H1 (cell line): ENCODE results near the gene CLNS1A. TPM values are rescaled to one million over a fixed set of nuclear protein-coding genes. Genes with fewer than 3 reads are reported as not detected.

Experiments used
- CTCF ChIA-PET: fragments of 300-600 bp; sonication (Branson Sonifier 250); formaldehyde crosslinking; loops from one replicate; lab custom pipeline; 2021; ENCODE audit not compliant: partially characterized antibody; lab: Charles Lee
- POLR2A ChIA-PET: fragments of 300-600 bp; sonication (Branson Sonifier 250); formaldehyde crosslinking; loops from one replicate; lab custom pipeline; 2021; ENCODE audit warnings: inconsistent platforms; ENCODE audit not compliant: partially characterized antibody; lab: Charles Lee
- DNase-seq, 2 experiments: peaks; one replicate each; pipeline versions ENCODE4 v3.0.0 to v3.0.0-alpha.2; 2010 to 2022; ENCODE audit warnings: low spot score in 2 of 2, low read depth in 1 of 2, mixed read lengths in 1 of 2
- FAIRE-seq: peaks from 2 replicates; lab custom pipeline; 2011; peaks lifted over from hg19 to GRCh38; lab: Jason Lieb, UNC
- H2AFZ ChIP-seq: 2 replicates; pipeline ENCODE4 v1.8.1; 2012; ENCODE audit warnings: low read length, inconsistent platforms
- H2AK5ac ChIP-seq: 2 replicates; pipeline ENCODE4 v1.6.1; 2013; ENCODE audit warnings: low read depth, low read length
- H2BK120ac ChIP-seq: replicated peaks from 2 replicates; pipeline ENCODE3; 2013; ENCODE audit warnings: low read depth, low read length, inconsistent platforms
- H2BK12ac ChIP-seq: 2 replicates; pipeline ENCODE4 v1.6.1; 2013; ENCODE audit warnings: low read depth, low read length
- H2BK15ac ChIP-seq: 2 replicates; pipeline ENCODE4 v1.6.1; 2013; ENCODE audit warnings: low read length
- H2BK20ac ChIP-seq: 2 replicates; pipeline ENCODE4 v1.6.1; 2013; ENCODE audit warnings: low read length
- H2BK5ac ChIP-seq: 2 replicates; pipeline ENCODE4 v1.6.1; 2013; ENCODE audit warnings: low read depth, low read length
- H3K14ac ChIP-seq: 2 replicates; pipeline ENCODE4 v1.6.1; 2013; ENCODE audit warnings: inconsistent platforms; ENCODE audit not compliant: insufficient read length
- H3K18ac ChIP-seq: 2 replicates; pipeline ENCODE4 v1.6.1; 2013; ENCODE audit warnings: low read length; ENCODE audit errors: extremely low read depth
- H3K23ac ChIP-seq: 2 replicates; pipeline ENCODE4 v1.6.1; 2013; ENCODE audit warnings: inconsistent platforms; ENCODE audit not compliant: insufficient read length
- H3K23me2 ChIP-seq: 2 replicates; pipeline ENCODE4 v1.6.1; 2013; ENCODE audit warnings: low read depth, low read length
- H3K27ac ChIP-seq: 2 replicates; pipeline ENCODE4 v1.6.1; 2011; ENCODE audit warnings: low read depth, low read length, inconsistent platforms
- H3K27me3 ChIP-seq, 4 experiments: replicated peaks in 1 of 4; 1 replicate in 1 of 4; 2 replicates in 3 of 4; pipeline versions ENCODE4 v1.6.1 to v1.8.1; 2011 to 2013; ENCODE audit warnings: low read length in 3 of 4, mild to moderate bottlenecking in 3 of 4, inconsistent platforms in 2 of 4, mixed read lengths in 2 of 4, moderate library complexity in 1 of 4; ENCODE audit not compliant: control insufficient read depth in 3 of 4, insufficient read depth in 3 of 4; ENCODE audit errors: extremely low read depth in 1 of 4
- H3K36me3 ChIP-seq, 4 experiments: 2 replicates each; pipeline versions ENCODE4 v1.6.1 to v1.8.1; 2011 to 2013; ENCODE audit warnings: mild to moderate bottlenecking in 4 of 4, low read length in 3 of 4, moderate library complexity in 2 of 4, control low read depth in 1 of 4, inconsistent platforms in 1 of 4; ENCODE audit not compliant: insufficient read depth in 4 of 4, control insufficient read depth in 2 of 4
- H3K4ac ChIP-seq: replicated peaks from 2 replicates; pipeline ENCODE3; 2013; ENCODE audit warnings: low read length, low read depth, mixed read lengths, inconsistent platforms; ENCODE audit not compliant: insufficient read length
- H3K4me1 ChIP-seq, 4 experiments: replicated peaks in 1 of 4; 1 replicate in 1 of 4; 2 replicates in 3 of 4; pipeline versions ENCODE4 v1.6.1 to v1.8.1; 2011 to 2013; ENCODE audit warnings: low read length in 3 of 4, inconsistent platforms in 2 of 4, mixed read lengths in 1 of 4; ENCODE audit not compliant: insufficient read depth in 4 of 4, control insufficient read depth in 3 of 4
- H3K4me2 ChIP-seq, 2 experiments: 2 replicates each; pipeline versions ENCODE4 v1.6.1 to v1.8.1; 2011 to 2013; ENCODE audit warnings: low read depth in 2 of 2, low read length in 2 of 2, control low read depth in 1 of 2, inconsistent platforms in 1 of 2, mild to moderate bottlenecking in 1 of 2; ENCODE audit not compliant: insufficient read depth in 1 of 2
- H3K4me3 ChIP-seq, 4 experiments: fragments of 200-600, 300-600 bp in 1 of 4; sonication (generic), shearing (Covaris generic), sonication (Bioruptor Twin) in 1 of 4; 2 replicates each; pipeline versions ENCODE4 v1.5.1 to v1.8.1; 2011 to 2016; ENCODE audit warnings: low read length in 4 of 4, low read depth in 3 of 4, control low read depth in 2 of 4, inconsistent platforms in 2 of 4, mild to moderate bottlenecking in 2 of 4, mixed read lengths in 1 of 4, moderate library complexity in 1 of 4; ENCODE audit not compliant: insufficient read depth in 2 of 4; ENCODE audit errors: extremely low read depth in 1 of 4
- H3K56ac ChIP-seq: replicated peaks from 2 replicates; pipeline ENCODE3; 2013; ENCODE audit warnings: low read depth, mild to moderate bottlenecking, mixed read lengths, low read length, inconsistent platforms; ENCODE audit not compliant: insufficient read length
- H3K79me1 ChIP-seq: 2 replicates; pipeline ENCODE4 v1.6.1; 2013; ENCODE audit warnings: low read depth, low read length, control low read depth
- H3K79me2 ChIP-seq, 2 experiments: 2 replicates each; pipeline versions ENCODE4 v1.6.1 to v1.8.1; 2012 to 2013; ENCODE audit warnings: low read length in 2 of 2, mild to moderate bottlenecking in 2 of 2, inconsistent platforms in 1 of 2; ENCODE audit not compliant: insufficient read depth in 2 of 2, control insufficient read depth in 1 of 2
- H3K9ac ChIP-seq, 4 experiments: replicated peaks in 1 of 4; 1 replicate in 1 of 4; 2 replicates in 3 of 4; pipeline versions ENCODE4 v1.6.1 to v1.8.1; 2011 to 2013; ENCODE audit warnings: low read depth in 3 of 4, low read length in 3 of 4, control low read depth in 2 of 4, mild to moderate bottlenecking in 2 of 4, moderate library complexity in 2 of 4, inconsistent platforms in 1 of 4; ENCODE audit errors: extremely low read depth in 1 of 4
- H3K9me3 ChIP-seq, 2 experiments: 2 replicates each; pipeline versions ENCODE4 v1.6.1 to v1.8.1; 2012 to 2013; ENCODE audit warnings: mild to moderate bottlenecking in 2 of 2, moderate library complexity in 2 of 2, control low read depth in 1 of 2, inconsistent platforms in 1 of 2, low read depth in 1 of 2, low read length in 1 of 2, mixed read lengths in 1 of 2; ENCODE audit not compliant: insufficient read depth in 2 of 2
- H4K20me1 ChIP-seq, 2 experiments: replicated peaks in 1 of 2; 2 replicates each; pipeline versions ENCODE3 to v1.8.1; 2011 to 2013; ENCODE audit warnings: inconsistent platforms in 2 of 2, low read length in 2 of 2, mild to moderate bottlenecking in 1 of 2; ENCODE audit not compliant: insufficient read depth in 2 of 2, control insufficient read depth in 1 of 2
- H4K5ac ChIP-seq: 2 replicates; pipeline ENCODE4 v1.6.1; 2013; ENCODE audit warnings: low read length, low read depth, mixed read lengths, inconsistent platforms; ENCODE audit not compliant: insufficient read length
- H4K8ac ChIP-seq: 2 replicates; pipeline ENCODE4 v1.8.0; 2013; ENCODE audit warnings: mild to moderate bottlenecking, moderate library complexity, low read length, inconsistent platforms; ENCODE audit not compliant: insufficient read depth; ENCODE audit errors: extremely low read depth
- H4K91ac ChIP-seq: replicated peaks from 2 replicates; pipeline ENCODE3; 2013; ENCODE audit warnings: low read length, mixed read lengths, inconsistent platforms; ENCODE audit not compliant: insufficient read length
- CEBPB ChIP-seq: IDR thresholded peaks from 2 replicates; pipeline ENCODE4 v1.6.1; 2012; ENCODE audit warnings: low read depth, low read length
- CTBP2 ChIP-seq: IDR thresholded peaks from 2 replicates; pipeline ENCODE4 v1.7.0; 2011; ENCODE audit warnings: borderline replicate concordance, mild to moderate bottlenecking, moderate library complexity, mixed read lengths, low read length; ENCODE audit not compliant: insufficient read depth, insufficient read length
- EZH2 ChIP-seq: fragments of 200-600 bp; sonication (generic); IDR thresholded peaks from 2 replicates; pipeline ENCODE4 v1.7.1; 2012; ENCODE audit warnings: low read depth, mild to moderate bottlenecking, moderate library complexity, low read length, inconsistent platforms; ENCODE audit not compliant: severe bottlenecking
- NANOG ChIP-seq: IDR thresholded peaks from 2 replicates; pipeline ENCODE4 v1.6.1; 2011; ENCODE audit warnings: low read length, low read depth, mild to moderate bottlenecking, inconsistent platforms; ENCODE audit not compliant: insufficient read depth, poor library complexity, severe bottlenecking
- RFX5 ChIP-seq: IDR thresholded peaks from 2 replicates; pipeline ENCODE4 v1.6.1; 2011; ENCODE audit warnings: low read depth, low read length, improper control_type of control experiment, borderline replicate concordance
- SAP30 ChIP-seq: fragments of 300-600 bp; sonication (generic); IDR thresholded peaks from 2 replicates; pipeline ENCODE4 v1.7.1; 2012; ENCODE audit warnings: low read length, moderate library complexity, mild to moderate bottlenecking, inconsistent platforms; ENCODE audit not compliant: insufficient read depth, insufficient replicate concordance
- SIX5 ChIP-seq: IDR thresholded peaks from 2 replicates; pipeline ENCODE4 v1.6.1; 2011; ENCODE audit warnings: mild to moderate bottlenecking, low read depth, low read length
- SP1 ChIP-seq: IDR thresholded peaks from 2 replicates; pipeline ENCODE4 v1.6.1; 2011; ENCODE audit warnings: low read depth, low read length
- WGBS, 2 experiments: shearing (Covaris generic) in 1 of 2; methylation state at CpG; one replicate each; pipeline versions ENCODE4 v1.1.6 to v1.1.7; 2013 to 2015; ENCODE audit warnings: low lambda C conversion rate in 2 of 2, mixed read lengths in 2 of 2, inconsistent platforms in 1 of 2, low coverage in 1 of 2, missing lambda C conversion rate in 1 of 2; ENCODE audit not compliant: insufficient replicate concordance in 2 of 2, insufficient coverage in 1 of 2, insufficient read length in 1 of 2; ENCODE audit errors: extremely low coverage in 1 of 2, missing lambda C conversion rate in 1 of 2; 5-methylcytosine and 5-hydroxymethylcytosine counted together
- polyA plus RNA-seq, 7 experiments: library from polyadenylated mRNA; depleted of rRNA in 3 of 7; stranded (reverse) in 5 of 7; unstranded in 2 of 7; fragments of >200 nt in 5 of 7; fragments of 200-250 nt in 2 of 7; gene quantifications; 1 replicate in 5 of 7; 2 replicates in 1 of 7; 4 replicates in 1 of 7; pipeline versions ENCODE4 v1.2.1 to v1.2.3, GENCODE V29; 2011 to 2013; ENCODE audit warnings: missing spikeins in 2 of 7, mixed read lengths in 2 of 7
- total RNA-seq: library from RNA; stranded (reverse); fragmentation: NEBNext Ultra II Directional; extraction: Animal tissue kit (Norgen Biotek cat#: 25700); gene quantifications from 2 replicates; pipeline ENCODE4 v1.2.1, GENCODE V29; 2021
- TF ChIP-seq, protein P1 (sequence below): IDR thresholded peaks from 2 replicates; pipeline ENCODE4 v1.6.1; 2012; ENCODE audit warnings: inconsistent platforms
- TF ChIP-seq, protein P2 (sequence below): IDR thresholded peaks from 2 replicates; pipeline ENCODE4 v1.6.1; 2011; ENCODE audit warnings: low read depth, mild to moderate bottlenecking, low read length; ENCODE audit not compliant: insufficient read depth

The CLNS1A gene
- total and polyA plus RNA-seq, 2 of the 8 experiments (the other 6 are each of a cell fraction or from before 2014, with no cell fraction given), result 136 to 177 TPM

DNA sequence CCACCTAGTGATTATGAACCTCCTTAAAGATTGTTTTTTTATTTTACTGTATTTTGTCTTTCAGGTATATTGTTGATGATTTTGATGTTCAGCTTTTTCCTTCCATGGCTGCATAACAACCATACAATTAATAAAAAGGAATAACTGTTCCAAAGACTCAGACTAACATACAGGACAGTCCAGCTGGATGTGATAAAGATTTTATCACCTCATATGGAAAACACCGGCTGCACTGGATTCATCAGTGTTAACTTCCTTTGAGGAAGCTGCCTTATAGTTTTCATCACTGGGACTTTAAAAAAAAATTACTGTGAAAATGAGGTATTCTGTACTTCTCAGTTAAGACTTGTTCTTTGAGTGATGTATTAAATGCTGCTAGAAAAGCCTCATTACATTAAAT is 28.4 kb downstream of the CLNS1A start:
- no peak overlapping the region for H2AFZ ChIP-seq
- H4K8ac ChIP-seq, result no peak overlapping the region
- no peak overlapping the region for H3K23ac ChIP-seq
- H2BK15ac ChIP-seq, result no peak overlapping the region
- no peaks in the 10 kb centered on the region for H3K79me1 ChIP-seq
- TF ChIP-seq, protein P1, sequence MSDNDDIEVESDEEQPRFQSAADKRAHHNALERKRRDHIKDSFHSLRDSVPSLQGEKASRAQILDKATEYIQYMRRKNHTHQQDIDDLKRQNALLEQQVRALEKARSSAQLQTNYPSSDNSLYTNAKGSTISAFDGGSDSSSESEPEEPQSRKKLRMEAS, result no peak
- TF ChIP-seq CTBP2 (no peak), SIX5 (no peak), CEBPB (no peak), NANOG (no peak), SAP30 (no peak), RFX5 (no peak), EZH2 (no peak), SP1 (no peak)
- TF ChIP-seq, protein P2, sequence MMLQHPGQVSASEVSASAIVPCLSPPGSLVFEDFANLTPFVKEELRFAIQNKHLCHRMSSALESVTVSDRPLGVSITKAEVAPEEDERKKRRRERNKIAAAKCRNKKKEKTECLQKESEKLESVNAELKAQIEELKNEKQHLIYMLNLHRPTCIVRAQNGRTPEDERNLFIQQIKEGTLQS, result no peak
- H2BK12ac ChIP-seq, result no peak overlapping the region
- H4K91ac ChIP-seq, result no peak overlapping the region
- FAIRE-seq, result no peak
- H3K9me3 ChIP-seq, result no peaks in the 10 kb centered on the region
- H3K36me3 ChIP-seq, result peaks cover 2 to 59% (median 19%) of the 10 kb centered on the region in 4 experiments; a peak in 6 of 8 replicates
- H2BK5ac ChIP-seq, result no peak overlapping the region
- ChIA-PET CTCF (interaction anchor here (3.0 kb wide), 1 partner anchor 11 kb away, joined by 13 read pairs; no protein-coding TSS in a partner anchor), POLR2A (no interaction called here)
- 92% methylated on average over 1 of the region's 1 CpG; no CpG with 5 or more reads in 1 of the 2 experiments for WGBS, 2 experiments
- no peak overlapping the region for H3K14ac ChIP-seq
- H3K4me1 ChIP-seq, result no peaks in the 10 kb centered on the region
- no peak overlapping the region for H3K9ac ChIP-seq
- no peak overlapping the region for H3K4me3 ChIP-seq
- DNase-seq, result no peak
- H4K20me1 ChIP-seq, result no peaks in the 10 kb centered on the region
- H3K4me2 ChIP-seq, result no peak overlapping the region
- no peaks in the 10 kb centered on the region for H3K79me2 ChIP-seq
- H3K27ac ChIP-seq, result no peak overlapping the region
- H3K27me3 ChIP-seq, result no peaks in the 10 kb centered on the region
- H3K56ac ChIP-seq, result no peak overlapping the region
- H4K5ac ChIP-seq, result no peak overlapping the region
- no peak overlapping the region for H3K4ac ChIP-seq
- no peak overlapping the region for H3K18ac ChIP-seq
- H2BK120ac ChIP-seq, result no peak overlapping the region
- no peak overlapping the region for H2BK20ac ChIP-seq
- no peak overlapping the region for H2AK5ac ChIP-seq
- no peaks in the 10 kb centered on the region for H3K23me2 ChIP-seq
